HG03060 (cell line): Measurements from ENCODE around the gene RLIM.
"Not testable (repeated sequence)": the region's sequence is repeated elsewhere in the genome, so short reads cannot be mapped to it uniquely, and the experiment has no call there.

Experiments used
- ATAC-seq: cut with Tn5 transposase; IDR thresholded peaks from one replicate; pipeline ENCODE4 v1.9.1; 2021; ENCODE audit warnings: low read depth, moderate number of reproducible peaks; ENCODE audit not compliant: unreplicated experiment

Gene RLIM

GRCh38 chrX:74614093-74614909, at the start of gene RLIM:
RLIM (minus strand) TSS chrX:74614624; CDS start chrX:74595977, 18,647 bp downstream.
- peak; percentile 88 for ATAC-seq

- no peak for ATAC-seq
Observed at GRCh38 chrX:74656079-74656745, 41.8 kb upstream of the RLIM start.

DNA sequence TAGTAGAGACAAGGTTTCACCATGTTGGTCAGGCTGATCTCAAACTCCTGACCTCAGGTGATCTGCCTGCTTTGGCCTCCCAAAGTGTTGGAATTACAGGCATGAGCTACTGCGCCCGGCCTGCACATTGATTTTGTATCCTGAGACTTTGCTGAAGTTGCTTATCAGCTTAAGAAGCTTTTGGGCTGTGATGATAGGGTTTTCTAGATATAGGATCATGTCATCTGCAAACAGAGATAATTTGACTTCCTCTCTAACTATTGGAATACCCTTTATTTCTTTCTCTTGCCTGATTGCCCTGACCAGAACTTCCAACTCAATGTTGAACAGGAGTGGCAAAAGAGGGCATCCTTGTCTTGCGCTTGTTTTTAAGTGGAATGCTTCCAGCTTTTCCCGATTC, 40.5 kb upstream of the RLIM start:
- not testable (repeated sequence) for ATAC-seq

DNA sequence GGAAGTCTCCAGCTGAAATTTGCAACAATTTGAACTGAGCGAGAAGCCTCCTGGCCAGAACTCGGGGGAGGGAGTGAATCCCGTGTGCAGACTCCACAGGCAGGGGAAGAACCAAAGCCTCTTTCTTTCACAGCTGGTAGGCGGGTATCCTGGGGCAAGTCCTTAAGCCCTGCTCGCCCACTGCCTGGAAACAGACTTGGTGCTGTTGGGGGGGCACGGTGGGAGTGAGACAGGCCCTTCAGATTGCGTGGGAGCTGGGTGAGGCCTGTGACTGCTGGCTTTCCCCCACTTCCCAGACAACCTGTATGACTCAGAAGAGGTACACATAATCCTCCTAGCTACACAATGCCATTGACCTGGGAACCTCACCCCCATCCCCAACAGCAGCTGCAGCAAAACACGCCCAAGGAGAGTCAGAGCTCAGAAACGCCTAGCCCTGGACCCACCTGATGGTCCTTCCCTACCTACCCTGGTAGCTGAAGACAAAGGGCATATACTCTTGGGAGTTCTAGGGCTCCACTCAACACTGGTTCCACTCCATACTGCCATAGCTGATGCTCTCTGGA, 22.4 kb upstream of the RLIM start:
- no peak for ATAC-seq

DNA sequence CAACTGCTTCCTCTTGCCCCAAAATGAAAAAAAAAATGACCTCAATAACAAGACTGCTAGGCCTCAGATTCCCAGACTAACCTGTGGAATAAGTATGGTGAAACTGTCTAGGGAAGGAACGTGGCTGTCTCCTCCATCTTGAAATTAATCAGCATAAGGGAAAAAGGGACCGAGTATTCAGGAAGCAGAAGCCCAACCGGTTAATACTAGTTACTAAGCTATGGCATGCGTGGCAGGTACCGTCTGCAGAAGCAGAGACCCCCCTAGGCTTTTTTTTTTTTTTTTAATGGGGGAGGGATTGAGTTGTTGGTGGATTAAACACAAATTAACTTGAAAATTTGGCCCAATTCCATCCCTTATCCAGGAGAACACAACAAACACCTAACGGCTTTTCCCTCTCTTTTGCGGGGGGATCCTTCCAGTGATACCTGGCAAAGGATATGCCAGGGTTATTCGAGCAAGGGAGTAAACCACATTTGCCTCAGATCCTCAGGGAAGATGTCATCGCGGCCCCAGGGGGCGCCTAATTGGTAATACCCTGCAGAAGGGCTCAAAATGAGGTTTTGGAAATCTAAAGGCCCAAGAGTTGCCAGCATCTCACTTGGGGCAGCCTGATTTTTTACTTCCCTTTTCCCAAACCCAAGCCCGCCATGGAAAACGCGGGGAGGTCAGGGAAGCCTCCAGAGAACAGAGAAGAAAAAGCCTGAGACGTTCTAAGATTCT, 893 bp downstream of the RLIM start:
- no peak for ATAC-seq

DNA sequence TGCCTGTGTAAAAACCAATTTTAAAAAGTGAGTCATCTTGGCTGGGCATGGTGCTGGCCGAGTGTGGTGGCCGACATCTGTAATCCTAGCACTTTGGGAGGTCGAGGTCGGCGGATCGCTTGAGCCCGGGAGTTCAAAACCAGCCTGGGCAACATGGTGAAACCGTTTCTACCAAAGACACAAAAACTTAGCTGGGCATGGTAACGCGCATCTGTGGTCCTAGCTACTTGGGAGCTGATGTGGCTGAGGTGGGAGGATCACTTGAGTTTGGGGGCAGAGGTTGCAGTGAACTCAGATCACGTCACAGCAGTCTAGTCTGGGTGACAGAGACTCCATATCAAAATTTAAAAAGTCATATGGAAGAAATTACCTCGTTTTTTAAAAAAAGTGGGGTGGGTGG, 7.6 kb downstream of the RLIM start:
- no peak for ATAC-seq

DNA sequence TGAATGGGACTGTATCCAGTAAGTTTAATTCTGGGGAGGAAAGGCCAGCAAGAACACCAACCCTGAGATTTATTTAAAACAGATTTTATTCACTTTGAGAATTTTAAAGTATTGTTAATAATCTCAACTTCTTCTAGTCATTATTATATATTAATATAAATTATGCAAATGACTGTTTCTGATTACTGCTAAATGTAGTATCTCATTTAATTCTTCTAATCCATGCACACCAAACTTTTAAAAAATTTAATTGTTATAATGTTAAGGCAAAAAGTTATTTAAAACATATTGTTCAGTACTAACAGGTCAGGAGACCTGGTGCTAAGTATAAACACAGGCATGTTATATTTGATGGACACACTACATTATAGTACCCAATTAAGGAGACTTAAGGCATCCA, 8.1 kb downstream of the RLIM start:
- no peak for ATAC-seq

GRCh38 chrX:74603040-74603439, 11.4 kb downstream of the RLIM start:
- no peak for ATAC-seq

DNA sequence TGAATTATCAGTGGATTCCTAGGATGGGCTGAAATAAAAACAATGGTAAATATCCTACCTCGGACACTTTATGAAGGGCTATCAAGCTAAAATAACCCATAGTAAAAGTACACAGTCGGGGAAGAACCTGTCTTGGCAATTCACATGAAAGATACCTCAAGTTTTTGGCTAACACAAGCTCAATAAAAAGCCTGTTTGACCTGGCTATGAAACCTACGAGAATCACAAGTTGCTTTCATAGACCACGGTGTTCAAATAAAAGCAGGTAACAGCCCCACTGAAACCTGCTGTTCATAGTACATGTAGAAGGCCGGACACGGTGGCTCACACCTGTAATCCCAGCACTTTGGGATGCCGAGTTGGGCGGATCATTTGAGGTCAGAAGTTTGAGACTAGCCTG, 12.3 kb downstream of the RLIM start:
- ATAC-seq, result no peak

- ATAC-seq, result no peak
Observed at GRCh38 chrX:74593593-74593992, 20.8 kb downstream of the RLIM start.

GRCh38 chrX:74585766-74586165, 28.7 kb downstream of the RLIM start:
- no peak for ATAC-seq

DNA sequence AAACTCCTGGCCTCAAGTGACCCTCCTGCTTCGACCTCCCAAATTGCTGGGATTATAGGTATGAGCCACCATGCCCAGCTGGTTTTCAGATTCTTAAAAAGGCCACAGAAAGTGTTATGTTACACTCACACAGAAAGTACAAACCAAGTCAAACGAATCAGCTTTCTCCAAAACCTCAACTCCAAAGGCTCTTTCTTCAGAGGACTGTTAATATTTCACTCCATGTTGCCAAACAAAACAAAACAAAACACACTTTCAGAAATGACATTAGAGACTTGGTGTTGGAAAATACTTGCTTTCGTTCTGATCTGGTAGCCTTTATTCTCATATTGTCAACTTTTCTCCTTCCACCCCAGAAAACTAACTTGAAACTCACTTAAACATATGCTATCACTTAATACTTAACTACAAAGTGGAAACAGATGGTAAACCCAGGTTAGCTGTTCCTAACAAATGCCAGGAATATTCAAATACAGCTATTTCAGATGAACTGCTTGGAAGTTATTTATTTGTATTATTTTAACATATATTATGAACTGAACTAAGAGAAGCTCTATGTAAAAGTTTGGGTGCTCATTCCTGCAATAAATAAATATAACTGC, 34.7 kb downstream of the RLIM start:
- no peak for ATAC-seq

- ATAC-seq, result no peak
Observed at GRCh38 chrX:74578137-74578536, 36.3 kb downstream of the RLIM start.

- no peak for ATAC-seq
Observed at GRCh38 chrX:74557378-74557777, 57.0 kb downstream of the RLIM start.

GRCh38 chrX:74551934-74552333, 62.5 kb downstream of the RLIM start:
- ATAC-seq, result no peak

DNA sequence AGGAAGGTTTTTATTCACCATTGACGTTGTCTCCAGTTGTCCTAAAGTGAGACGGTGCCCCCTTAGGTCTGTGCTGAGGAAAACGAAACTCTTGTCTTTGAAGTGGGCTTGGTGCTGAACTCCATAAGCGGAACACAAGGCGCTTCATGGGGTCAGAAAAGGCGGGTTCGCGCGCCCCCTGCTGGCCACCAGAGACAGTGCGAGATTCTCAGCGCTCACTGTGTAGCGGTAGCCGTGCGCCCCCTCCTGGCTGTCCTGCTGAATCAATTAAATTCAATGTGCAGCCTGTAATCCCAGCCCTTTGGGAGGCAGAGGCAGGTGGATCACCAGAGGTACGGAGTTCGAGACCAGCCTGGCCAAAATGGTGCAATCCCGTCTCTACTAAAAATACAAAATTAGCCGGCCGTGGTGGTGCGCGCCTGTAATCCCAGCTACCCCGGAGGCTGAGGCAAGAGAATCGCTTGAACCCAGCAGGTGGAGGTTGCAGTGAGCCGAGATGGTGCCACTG, 64.1 kb downstream of the RLIM start:
- peak; percentile 62 for ATAC-seq

- ATAC-seq, result no peak
Observed at GRCh38 chrX:74546984-74547383, 67.4 kb downstream of the RLIM start.

DNA sequence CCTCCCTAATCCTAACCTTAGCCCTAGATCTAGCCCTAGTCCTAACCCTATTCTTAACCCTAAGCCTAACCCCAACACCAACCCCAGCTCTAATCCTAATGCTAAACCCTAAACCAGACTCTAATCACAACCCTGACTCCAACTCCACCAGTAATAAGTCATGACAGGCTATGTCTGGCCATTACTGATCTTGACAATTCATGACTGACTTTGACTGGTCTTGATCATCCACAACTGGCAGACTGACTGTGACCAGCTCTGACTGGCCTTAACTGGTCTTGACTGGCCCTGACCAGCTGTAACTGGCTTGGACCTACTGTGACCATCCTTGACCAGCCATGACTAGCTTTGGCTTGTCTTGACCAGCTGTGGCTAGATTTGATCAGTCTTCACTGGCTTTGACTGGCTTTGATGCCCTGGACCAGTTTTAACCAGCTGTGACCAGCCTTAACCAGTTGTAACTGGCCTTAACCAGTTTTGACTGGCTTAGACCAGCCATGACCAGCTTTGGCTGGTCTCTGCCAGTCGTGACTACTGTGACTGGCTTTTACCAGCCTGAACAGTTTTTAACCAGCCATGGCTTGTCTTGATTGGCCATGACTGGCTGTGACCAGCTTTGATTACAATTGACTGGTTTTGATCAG, 68.4 kb downstream of the RLIM start:
- ATAC-seq, result no peak

- no peak for ATAC-seq
Observed at GRCh38 chrX:74540635-74541249, 73.7 kb downstream of the RLIM start.
